Measurements from ENCODE around the gene POLD1.

- TF ChIP-seq CTCF (IDR thresholded peaks at IDR 0.05): no peak
- TF ChIP-seq POLR2A (IDR thresholded peaks at IDR 0.05): no peak
Observed at GRCh38 chr19:50380137-50380536, 4.0 kb upstream of the POLD1 start.
